Central memory CD4-positive, alpha-beta T cell (primary cell): ENCODE results near the gene POLR2H.
A peak's percentile ranks its signal among the peaks of the same experiment; 100 is the strongest.

Experiments used
- DNase-seq: peaks from one replicate; pipeline ENCODE4 v3.0.0; 2022

Gene POLR2H

GRCh38 chr3:184389384-184389783 lies 27.9 kb downstream of the POLR2H start:
- no peak for DNase-seq

- DNase-seq = no peak
Measured at GRCh38 chr3:184389935-184390528, 28.5 kb downstream of the POLR2H start.

GRCh38 chr3:184391266-184391665 lies 29.8 kb downstream of the POLR2H start:
- no peak for DNase-seq

- DNase-seq = no peak
Measured at GRCh38 chr3:184395320-184395660, 33.8 kb downstream of the POLR2H start.

GRCh38 chr3:184399410-184399809 lies 37.9 kb downstream of the POLR2H start:
- no peak for DNase-seq

- no peak for DNase-seq
Measured at GRCh38 chr3:184405075-184406030, 43.8 kb downstream of the POLR2H start.

GRCh38 chr3:184409331-184409926 lies 47.9 kb downstream of the POLR2H start:
- no peak for DNase-seq

GRCh38 chr3:184409946-184410500 lies 48.5 kb downstream of the POLR2H start:
- no peak for DNase-seq

GRCh38 chr3:184414418-184415202 lies 53.1 kb downstream of the POLR2H start:
- no peak for DNase-seq

- DNase-seq = no peak
Measured at GRCh38 chr3:184415203-184415490, 53.6 kb downstream of the POLR2H start.

- peak; percentile 57 for DNase-seq
Measured at GRCh38 chr3:184417619-184418327, 56.3 kb downstream of the POLR2H start.
